HG02852 (cell line): Measurements from ENCODE around the gene THADA.
"Not testable (repeated sequence)": the region's sequence is repeated elsewhere in the genome, so short reads cannot be mapped to it uniquely, and the experiment has no call there.

Experiments
- ATAC-seq: cut with Tn5 transposase; IDR thresholded peaks from one replicate; pipeline ENCODE4 v1.9.1; 2021; ENCODE audit warnings: mild to moderate bottlenecking, moderate library complexity; ENCODE audit not compliant: unreplicated experiment

Gene THADA

DNA sequence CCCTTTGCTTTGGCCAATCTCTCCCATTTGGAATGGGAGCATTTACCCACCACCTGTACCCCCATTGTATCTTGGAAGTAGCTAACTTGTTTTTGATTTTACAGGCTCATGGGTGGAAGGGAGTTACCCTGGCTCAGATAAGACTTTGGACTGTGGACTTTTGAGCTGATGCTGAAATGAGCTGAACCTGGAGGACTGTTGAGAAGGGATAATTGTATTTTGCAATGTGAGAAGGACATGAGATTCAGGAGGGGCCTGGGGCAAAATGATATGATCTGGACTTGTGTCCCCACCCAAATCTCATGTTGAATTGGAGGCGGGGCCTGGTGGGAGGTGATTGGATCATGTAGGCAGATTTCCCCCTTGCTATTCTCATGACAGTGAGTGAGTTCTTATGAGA lies 310.9 kb downstream of the THADA start:
- no peak for ATAC-seq

DNA sequence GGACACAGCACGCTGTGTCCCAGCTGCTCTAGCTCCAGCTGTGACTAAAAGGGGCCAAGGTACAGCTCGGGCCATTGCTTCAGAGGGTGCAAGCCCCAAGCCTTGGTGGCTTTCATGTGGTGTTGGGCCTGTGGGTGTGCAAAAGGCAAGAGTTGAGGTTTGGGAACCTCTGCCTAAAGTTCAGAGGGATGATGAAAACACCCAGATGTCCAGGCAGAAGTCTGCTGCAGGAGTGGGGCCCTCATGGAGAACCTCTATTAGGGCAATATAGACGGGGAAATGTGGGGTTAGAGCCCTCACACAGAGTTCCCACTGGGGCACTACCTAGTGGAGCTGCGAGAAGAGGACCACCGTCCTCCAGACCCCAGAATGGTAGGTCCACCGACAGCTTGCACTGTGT lies 311.5 kb downstream of the THADA start:
- ATAC-seq = not testable (repeated sequence)

DNA sequence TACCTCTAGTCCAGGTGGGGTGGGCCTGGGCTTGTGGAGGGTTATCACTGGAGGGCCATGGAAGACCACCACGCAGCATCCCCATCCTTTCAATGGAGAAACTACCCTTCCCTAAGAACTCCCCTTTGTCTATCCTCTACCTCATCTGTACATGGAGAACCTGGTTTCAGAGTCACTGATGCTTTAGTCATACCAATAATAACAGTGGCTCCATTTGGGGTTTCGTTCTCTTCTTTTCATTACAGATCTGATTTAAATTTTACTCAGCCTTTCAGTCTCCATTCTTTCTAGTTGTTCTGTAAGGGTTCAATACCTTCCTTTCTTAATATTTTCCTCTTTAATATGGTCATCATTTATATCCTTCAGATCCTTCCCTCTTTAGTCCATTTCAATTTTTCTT lies 314.8 kb downstream of the THADA start:
- ATAC-seq = no peak

DNA sequence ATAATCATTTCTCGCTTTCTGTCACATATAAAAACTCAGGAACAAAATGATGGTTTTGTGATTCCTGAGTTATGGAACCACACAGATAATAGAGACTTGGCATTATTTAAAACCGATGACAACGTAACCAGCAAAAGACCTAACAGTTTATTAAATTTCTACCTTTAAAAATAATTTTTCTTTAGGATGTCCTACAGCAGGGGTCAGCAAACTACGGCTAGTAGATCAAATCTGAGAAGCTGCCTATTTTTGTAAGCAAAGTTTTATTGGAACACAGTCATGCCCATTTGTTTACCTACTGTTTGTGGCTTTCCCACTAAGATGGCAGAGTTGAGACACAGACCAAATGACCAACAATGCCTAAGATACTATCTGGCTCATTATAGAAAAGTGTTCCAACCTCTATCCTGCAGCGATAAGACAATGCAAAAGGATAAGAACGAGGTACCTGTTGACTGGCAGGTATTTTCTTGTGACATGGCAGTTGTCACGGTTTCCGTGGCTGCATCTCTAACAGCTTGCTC lies 316.5 kb downstream of the THADA start:
- ATAC-seq = no peak

DNA sequence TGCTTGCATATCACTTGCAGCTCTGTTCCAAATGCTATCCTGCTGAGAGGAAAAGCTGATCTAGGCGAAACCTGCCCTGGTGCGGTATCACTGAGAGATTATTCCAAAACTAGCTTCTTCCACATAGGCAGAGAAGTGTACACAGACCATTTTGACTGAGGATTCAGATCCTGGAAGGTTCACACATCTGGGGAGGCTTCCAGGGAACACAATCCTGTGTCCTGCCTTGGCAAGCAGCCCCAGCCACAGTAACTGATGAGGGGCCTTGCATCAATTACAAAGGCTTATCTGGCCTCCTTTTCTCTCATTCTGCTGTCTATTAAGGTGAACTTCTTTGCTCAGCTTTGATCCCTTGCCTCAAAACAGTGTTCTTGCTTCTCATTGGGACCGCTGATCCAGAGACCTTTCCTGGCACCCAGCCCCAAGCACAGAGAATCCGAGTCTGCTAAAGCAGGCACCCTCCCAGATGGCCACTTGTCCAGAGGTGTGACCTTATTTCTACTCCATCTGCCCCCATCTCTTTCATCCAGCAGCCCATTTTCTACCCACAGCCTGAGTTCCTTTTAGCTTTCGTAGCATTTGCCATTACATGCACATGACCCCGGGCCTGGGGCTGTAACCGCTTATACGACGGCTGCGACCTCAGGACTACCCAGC lies 317.1 kb downstream of the THADA start:
- ATAC-seq = no peak

DNA sequence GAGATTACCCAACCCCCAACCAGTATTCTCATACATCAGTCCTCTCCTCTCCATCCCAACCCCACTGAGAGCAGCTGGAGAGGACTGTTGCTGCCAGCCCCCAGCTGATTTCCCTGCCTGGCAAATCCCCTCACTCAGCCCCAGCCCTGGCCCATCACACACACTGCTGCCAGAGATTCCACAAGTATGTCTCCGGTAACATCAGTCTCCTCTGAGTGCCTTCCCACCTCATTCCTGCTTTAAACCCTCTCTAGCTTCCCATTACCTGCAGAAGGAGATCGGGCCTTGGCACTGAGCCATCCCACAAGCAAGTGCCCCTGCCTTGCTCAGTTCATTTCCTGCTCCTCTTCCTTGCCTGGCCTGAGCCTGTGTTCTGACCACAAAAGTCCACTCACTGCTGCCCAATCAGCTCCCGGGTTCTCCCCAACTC lies 318.9 kb downstream of the THADA start:
- no peak for ATAC-seq

DNA sequence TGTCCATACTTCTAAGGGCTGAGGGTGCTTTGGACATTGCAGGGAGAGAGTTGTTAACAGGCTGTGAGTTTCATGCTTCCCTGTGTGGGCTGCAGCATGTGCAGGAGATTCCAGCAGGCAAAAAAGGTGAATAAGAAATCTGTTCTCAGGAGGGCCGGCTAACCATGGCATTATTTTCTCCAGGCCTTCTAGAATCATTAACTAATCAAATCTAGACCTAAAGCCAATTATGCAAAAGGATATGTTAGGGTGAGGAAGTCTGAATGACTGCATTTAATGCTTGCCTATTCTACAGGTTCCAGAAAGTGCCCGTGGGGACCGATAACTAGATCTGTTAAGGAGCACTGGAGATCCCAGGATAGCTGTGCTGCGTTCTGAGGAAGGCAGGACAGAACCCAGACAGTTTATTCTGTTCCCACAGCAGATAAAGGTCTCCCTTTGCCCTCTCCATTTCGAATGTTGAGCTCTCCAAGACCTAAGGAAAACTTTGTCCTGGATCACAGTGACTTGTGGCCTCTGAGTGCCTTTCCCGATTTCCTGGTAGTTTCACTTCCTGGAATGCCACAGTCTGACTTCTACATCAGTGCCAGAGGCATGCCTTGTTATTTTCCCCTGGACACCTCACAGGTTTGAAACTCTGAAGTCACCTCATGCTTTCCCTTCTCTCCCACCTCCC lies 319.4 kb downstream of the THADA start:
- ATAC-seq = no peak

DNA sequence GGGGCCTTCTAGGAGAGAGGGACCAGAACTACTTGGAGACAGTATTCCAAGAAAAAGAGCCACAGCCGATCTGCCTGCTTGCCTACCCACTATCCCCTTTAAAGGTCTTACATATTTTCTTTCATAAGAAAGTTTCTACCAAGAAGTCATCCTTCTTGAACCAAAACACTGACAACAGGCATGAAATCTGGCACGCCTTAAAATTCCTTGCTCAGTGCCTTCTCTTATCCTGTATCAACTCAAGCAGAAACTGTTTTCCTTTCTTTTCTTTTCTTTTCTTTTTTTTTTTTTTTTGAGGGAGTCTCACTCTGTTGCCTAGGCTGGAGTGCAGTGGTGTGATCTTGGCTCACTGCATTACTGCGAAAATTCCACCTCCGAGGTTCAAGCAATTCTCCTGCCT lies 321.1 kb downstream of the THADA start:
- no peak for ATAC-seq

DNA sequence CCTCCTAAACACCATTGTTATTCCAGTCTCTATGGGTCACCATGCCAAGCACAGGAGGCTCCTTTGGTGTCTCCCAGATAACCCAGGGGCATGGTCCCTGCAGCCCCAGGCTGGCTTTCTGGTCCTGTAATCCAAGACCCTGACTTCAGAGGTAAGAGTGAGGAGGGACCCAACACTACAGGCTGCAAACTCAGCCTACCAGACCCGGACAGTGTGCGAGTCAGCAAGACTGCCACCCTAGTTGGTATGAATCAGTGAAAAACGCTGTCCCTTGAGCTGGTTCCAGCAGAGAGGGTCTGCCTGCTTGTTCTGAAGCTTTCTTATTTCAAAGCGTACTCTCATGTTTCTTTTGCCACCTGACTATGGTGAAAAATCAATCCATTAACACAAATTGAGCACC lies 321.8 kb downstream of the THADA start:
- ATAC-seq = no peak

DNA sequence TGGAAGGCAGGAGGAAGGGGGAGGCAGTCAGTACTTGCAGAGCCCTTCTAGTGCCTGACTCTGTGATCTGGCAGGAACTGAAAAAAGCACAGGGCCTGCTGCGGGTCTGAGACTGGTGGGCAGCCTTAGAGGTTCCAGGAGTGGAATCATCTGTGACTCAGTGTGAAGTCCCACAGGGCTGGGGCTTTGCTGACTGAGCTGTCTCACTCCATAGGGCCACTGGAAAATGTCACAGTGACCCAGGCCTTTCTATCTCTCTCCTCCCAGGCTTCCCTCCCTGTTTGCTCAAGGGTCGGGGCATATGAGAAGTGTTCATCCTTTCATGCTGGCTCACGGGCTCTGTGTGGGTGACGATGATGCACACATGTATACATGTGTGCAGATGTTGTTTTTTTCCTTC lies 322.3 kb downstream of the THADA start:
- no peak for ATAC-seq

DNA sequence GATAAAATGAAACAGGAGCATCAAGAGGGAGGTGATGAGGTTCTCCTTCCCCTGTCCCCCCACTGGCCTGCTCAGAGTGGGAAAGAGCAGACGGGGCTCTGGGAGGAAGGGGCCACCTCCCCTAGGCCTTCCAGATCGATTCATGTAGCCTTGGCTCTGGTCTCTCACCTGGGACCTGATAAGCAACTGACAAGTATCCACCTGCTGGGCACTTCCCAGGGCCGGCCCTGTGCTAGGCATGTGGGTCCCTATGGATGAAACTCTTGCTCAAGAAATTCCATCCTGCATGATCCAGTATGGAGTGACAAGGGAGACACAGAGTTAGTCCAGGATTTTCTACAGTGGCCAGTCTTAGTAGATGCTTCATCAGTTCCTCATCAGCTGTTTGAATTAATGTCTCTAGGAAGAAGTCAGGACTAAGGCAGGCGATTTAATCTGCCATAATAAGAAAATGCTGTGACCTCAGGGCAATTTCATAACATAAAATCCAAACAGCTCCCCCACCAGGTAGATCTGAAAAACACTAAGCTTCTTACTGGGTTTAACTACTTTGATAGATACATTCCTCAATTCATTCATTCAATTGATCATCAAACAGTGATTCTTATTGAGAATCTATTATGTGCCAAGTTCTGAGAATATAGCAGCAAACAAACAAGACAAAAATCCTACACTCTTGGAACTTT lies 324.8 kb downstream of the THADA start:
- ATAC-seq = no peak

DNA sequence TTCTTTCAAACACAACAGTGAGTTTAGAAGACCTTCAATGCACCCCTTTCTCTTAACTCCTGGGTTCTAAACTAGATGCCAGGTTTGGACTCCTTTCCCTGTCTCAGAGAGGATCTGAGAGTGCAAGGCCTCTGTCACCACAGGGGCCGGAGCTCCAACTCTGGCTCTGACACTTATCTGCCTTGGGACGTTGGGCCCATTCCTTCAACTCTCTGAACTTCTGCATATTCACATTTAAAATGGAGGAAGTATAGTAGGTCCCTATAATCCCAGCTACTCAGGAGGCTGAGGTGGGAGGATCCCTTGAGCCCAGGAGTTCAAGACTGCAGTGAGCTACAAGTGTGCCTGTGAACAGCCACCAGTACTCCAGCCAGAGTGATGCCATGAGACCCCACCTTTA lies 325.4 kb downstream of the THADA start:
- ATAC-seq = no peak

DNA sequence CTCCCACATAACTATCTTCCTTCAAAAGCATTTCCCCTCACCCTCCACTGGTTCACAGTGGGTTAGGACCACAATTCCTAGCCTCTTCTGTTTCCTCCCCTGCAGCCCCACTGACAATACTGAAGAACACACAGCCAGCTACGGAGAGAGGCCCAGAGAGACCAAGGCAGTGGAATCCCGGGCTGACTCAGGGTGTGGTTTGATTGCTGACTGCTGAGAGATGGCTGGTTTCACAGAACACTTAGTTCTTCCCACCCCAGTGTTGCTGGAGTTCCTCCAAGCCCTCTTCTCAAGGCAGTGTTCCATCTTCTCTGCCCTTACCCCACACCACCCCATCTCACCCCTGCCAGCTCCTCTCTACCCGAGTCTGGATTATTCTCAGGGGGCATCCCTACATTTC lies 326.1 kb downstream of the THADA start:
- no peak for ATAC-seq

DNA sequence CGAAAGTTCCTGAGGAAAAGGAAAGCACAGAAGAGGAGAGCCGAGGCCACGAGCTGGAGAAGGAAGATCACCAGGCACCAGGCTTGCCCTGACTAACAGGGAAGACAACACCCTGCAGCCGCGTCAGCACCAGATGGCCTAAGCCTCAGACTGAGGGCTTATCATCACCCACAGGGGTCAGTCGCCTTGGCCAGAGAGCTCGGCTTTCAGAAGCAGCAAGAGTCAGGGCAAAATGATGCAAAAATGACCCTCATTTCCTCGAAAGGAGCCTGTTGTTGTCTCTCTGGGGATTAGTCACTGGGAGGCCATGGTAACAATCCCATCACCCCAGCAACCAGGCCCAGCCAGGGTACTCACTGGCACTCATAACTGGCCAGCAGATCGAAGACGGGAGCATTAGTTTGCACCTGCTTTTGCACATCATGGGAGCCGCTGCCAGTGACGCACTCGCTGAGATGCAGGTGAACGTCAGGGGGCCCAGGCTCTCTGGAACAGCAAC lies 326.7 kb downstream of the THADA start:
- ATAC-seq = no peak

DNA sequence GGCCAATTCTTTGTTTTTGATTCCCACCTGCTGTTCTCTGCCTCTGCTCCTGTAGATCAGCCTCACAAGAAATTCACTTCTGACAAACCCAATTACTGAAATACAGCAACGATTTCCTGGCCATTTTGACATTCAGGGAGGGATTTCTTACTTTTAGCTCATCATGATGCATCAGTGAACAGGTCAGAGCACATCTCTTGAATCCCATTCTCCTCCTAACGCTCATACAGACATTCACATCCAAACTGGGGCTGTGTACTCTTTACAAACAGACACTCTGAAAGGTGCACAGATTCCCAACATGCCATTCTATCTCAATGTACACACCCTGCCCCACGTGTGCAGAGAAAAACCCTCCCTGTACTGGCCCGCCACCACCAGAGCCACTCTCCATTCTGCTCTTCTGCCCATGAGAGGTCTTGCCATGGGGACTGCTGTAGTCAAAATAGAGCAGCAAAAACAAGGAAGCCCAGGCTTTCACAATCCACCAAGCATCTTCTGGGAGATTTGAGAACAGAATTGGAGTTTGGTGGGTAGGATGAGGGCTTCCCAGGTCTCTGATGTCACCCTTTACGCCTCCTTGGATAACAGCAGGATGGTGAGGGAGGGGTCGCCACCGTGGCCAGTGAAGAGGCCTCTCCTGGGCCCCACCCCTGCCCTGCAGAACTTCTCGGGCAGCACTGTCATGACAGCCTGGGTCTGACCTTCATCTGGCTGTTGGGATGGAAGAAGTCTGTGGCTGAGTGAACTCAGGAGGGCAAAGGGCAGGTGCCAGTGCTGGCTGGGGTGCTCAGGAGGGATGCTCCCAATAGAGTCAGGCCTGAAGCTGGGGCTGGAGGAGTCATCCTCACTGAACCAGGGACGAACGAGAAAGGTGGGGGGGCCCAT lies 327.5 kb downstream of the THADA start:
- no peak for ATAC-seq

DNA sequence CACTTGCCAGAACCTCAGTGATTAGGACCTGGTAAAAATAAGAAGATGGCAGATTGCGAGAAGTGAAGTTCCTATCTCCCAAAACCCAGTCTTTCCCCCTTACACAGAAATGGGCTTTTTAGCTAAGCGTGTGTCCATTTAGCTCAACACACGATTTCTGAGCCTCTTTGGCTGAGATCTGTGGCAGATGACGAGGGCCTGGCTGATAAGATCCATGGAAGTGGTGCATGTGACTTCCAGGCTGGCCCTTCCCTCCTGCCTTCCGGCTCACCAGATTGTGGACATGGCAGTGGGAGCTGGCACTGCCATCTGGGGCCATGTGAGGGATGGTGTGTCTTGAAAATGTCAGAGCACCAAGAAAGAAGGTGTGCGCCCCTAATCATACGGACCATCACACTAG lies 328.5 kb downstream of the THADA start:
- ATAC-seq = no peak

DNA sequence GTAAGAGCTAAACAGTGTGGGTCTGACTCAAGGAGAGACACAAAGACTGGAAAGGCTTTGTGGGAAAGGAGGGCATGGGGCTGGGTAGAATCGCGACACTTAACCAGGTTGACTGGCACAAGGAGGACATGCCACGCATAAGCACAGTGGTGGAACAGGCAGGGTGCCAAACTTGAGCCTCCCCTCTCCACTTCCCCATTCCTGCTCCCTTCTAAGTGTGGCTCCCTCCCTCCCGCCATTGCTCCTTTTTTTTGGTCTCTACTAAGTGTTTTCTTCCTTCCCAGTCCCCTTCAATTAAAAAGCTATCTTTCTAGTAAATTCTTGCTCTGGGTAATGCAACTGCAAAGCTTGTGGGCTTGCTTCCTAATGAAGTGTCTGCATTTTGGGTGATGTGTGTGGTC lies 329.1 kb downstream of the THADA start:
- ATAC-seq = no peak

DNA sequence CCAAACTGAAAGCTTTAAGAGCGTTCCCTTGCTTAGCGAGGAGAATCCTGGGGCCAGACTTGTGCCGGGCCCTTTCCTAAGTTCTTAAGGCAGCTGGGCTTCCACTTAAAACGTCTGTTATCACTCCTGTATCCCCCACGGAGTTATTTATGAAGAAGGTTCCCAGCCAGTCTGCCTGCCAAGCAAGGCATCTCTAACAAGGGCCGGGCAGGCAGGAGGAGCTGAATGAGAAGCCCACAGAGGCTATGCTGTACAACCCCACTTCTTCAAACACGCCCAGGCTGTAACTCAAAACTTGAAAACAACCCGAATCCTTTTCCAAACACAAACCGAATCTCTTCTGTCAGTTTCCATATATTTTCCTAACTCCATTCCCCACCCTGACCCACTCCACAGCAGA lies 330.4 kb downstream of the THADA start:
- ATAC-seq = no peak

DNA sequence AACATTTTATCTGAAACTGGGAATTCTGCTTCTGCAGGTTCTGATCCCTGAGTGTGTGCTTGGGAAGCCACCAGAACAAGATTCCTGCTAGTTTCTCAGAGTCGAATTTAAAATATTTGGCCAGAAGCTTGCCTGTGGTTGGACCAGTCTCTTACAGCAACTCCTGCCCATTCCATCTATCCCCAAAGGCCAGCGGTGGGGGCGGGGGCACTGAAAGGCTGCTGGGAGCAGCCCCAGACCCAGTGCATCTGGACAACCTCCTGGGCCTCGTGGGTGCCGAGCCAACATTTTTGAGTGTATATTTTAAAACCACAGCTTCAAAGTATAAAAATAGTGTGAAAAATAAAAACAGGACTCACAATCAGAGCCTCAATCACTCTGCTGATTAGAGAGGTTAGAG lies 330.8 kb downstream of the THADA start:
- no peak for ATAC-seq

DNA sequence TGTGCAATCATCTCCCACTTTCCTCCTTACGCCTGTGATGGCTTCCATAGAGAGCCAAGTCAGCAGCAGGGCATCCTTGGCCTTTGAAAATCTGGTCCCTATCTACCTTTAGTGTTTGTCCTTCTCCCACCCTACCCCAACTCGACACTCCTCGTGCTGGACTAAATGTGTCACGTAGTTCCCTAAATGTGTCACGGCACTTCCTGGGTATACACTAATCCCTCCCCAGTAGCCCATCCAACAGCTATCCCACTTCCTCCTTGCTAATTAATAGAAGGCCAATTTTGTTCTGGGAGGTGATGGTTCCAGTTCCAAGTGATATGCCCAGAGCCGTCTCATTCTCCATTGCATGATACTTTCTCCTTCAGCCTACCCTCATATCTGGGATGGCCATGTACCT lies 332.9 kb downstream of the THADA start:
- ATAC-seq = no peak

DNA sequence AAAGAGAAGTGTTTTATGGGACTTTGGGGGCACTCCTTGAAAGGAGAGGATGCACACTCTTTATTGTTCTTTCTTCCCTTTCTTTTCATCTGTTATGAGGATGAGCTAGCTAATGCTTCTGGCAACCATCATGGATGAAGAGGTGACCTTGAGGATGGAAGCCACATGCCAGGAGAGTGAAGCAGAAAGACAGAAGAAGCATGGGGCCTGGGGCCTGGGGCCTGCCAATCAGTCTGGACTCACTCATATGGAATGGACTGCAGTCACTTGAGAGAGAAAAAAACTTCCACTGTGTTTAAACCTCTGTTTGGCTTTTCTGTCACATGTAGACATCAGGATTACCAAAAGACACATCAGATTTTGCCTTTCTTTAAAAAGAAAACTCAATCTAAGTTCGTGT lies 333.6 kb downstream of the THADA start:
- no peak for ATAC-seq
